ENCODE measurements around the gene TYW1B.
"Not testable (repeated sequence)": the region's sequence is repeated elsewhere in the genome, so short reads cannot be mapped to it uniquely, and the experiment has no call there.

DNA sequence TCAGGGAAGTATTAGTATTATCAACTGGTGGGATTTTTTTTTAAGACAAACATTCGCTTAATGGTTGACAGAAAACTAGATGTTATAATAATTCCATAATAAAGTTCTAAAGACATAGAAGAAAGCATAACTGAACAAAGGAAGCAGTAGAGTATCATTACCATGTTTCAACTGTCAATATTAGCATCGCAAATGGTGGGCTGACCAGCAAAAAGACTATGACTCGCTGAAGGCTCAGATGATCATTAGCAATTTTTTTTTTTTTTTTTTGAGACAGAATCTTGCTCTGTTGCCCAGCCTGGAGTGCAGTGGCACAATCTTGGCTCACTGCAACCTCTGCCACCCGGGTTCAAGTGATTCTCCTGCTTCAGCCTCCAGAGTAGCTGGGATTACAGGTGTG is 74.8 kb downstream of the TYW1B start:
- TF ChIP-seq YY1 (IDR thresholded peaks at IDR 0.05; ENCODE audit: insufficient read depth, insufficient read length); ZNF274 (IDR thresholded peaks at IDR 0.05; ENCODE audit: low read depth, low read length): not testable (repeated sequence)
